HG03064 (cell line): ENCODE measurements around the gene POMT1.
"Not testable (repeated sequence)": the region's sequence is repeated elsewhere in the genome, so short reads cannot be mapped to it uniquely, and the experiment has no call there.

Experiments used
- ATAC-seq: cut with Tn5 transposase; IDR thresholded peaks from one replicate; pipeline ENCODE4 v1.9.1; 2021; ENCODE audit warnings: low read depth; ENCODE audit not compliant: unreplicated experiment

POMT1 gene

DNA sequence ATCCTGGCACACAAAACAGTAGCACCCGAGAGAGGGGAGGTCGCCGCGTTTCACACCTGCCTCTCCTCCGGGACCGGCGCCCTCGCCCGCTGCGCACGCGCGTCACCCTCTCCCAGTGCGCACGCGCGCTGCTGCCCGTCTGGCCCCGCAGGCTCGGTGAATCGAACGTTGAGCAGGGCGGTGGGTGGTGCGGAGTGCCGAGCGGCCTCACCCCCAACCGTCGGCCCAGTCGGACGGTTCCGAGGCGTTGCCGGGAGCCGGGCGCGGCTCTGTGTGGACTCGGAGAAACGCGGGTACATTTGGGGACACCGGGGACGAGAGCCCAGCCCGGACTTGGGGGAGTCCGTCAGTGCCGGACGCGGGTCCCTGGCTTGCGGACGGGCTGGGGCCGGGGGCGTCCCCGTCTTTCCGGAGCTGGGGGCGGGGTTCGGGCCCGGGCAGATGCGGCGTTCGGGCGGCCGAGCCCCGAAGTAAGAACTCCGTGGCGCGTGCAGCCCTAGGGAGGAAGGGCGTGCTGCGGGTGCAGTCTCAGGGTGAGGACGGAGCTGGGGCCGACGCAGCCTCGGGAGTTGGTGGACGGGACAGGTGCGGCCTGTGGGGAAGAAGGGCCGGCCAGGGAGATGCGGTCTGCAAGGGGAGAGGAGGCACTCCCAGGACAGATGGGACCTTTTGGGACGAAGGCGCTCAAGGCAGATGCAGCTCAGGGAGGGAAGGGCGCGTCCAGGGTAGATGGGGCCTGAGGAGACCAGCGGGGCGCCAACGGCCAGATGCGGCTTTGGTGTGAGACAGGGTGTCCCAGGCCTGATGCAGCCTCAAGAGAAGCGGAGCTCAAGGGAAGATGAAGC lies at the start of gene POMT1:
Gene POMT1 (plus strand): TSS at position 138 of the 845 bp plus-strand sequence. CDS start 1,301 bp downstream, outside the sequence.
- ATAC-seq: peak; percentile 69

GRCh38 chr9:131454028-131454427 lies 48.7 kb upstream of the POMT1 start:
- ATAC-seq: no peak

- not testable (repeated sequence) for ATAC-seq
These were observed 47.1 kb upstream of the POMT1 start for GRCh38 chr9:131455655-131456054.

DNA sequence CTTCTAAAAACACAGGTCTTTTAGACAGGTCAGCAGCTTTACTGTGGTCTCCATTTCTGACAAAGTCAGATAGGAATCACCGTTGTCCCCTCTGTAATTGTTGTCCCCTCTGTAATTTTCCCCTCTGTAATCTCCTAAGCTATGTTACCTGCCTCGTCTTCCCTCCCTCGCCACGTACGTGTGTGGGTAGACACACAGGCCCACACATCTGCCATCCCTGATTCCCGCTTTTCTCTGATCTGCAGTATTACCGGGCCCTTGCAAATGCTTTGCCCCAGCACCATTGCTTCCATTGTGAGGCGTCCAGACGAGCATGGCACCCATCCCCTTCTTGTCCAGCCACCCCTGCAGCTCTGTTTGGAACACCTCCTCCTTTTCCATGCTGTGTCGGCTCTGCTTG lies 45.0 kb upstream of the POMT1 start:
- no peak for ATAC-seq

DNA sequence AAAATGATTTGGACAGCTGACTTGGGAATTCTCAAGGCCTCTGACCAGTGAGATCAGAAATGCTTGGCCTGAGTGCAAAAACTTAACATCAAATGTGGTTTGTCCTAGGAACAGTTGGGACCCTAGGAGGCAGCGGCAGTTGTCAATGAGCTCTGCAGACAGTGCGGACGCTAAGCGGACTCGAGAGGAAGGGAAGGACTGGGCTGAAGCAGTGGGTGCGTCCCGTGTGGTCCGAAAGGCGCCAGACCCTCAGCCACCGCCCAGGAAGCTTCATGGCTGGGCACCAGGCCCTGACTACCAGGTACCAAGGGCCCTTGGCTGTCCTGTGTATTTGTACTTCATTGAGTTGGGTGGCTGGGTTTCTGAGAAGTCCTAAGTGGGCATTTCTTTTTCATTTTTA lies 43.7 kb upstream of the POMT1 start:
- ATAC-seq: no peak

- no peak for ATAC-seq
These were observed 41.6 kb upstream of the POMT1 start for GRCh38 chr9:131461166-131461565.

GRCh38 chr9:131464354-131465000 lies 38.2 kb upstream of the POMT1 start:
- ATAC-seq: no peak

GRCh38 chr9:131465401-131465800 lies 37.3 kb upstream of the POMT1 start:
- ATAC-seq: no peak

DNA sequence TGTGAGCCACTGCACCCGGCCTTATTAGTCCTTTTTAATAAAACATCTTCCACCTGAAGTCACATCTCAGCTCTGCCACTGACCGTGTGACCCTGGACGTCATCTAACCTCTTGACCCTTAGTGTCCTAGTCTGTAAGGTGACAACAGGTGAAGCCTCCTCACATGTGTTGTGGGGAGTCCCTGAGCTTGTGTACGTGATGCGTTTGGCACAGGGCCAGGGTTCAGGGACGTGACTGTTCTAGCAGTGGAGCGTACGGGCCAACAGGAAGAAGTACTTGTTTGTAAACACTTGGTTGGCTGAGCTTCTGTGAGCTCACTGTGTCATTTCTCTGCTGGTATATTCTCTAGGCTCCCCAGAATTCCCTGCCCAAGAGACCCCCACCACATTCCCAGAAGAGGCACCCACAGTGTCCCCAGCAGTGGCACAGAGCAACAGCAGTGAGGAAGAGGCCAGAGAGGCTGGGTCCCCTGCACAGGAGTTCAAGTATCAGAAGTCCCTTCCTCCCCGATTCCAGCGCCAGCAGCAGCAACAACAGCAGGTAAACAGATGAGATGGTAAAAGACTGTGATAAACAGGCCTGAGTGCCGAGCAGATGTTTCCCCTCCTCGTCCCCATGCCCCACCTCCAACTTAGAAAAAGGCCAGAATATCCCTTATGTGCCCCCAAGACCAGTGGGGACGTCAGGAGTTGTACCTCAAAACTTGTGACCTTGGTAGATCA lies 35.3 kb upstream of the POMT1 start:
- ATAC-seq: no peak

DNA sequence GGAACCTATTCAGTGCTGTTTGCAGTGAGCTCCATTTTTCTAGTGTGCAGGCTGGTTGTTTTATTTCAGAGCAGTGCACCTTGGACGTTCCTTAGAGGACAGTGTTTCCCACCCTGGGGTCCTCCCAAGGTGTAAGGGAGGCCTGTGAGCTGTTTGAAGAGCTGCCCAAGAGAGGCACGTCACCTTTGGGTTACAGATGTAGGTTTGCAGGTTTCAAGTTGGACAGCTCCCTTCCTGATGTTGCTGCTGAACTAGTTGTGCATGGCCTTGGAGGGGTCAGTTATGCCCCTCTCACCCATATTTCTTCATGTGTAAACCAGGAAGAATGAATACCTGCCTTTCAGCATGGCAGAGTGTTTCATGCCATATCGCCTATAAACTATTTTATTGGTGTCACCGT lies 34.7 kb upstream of the POMT1 start:
- no peak for ATAC-seq

DNA sequence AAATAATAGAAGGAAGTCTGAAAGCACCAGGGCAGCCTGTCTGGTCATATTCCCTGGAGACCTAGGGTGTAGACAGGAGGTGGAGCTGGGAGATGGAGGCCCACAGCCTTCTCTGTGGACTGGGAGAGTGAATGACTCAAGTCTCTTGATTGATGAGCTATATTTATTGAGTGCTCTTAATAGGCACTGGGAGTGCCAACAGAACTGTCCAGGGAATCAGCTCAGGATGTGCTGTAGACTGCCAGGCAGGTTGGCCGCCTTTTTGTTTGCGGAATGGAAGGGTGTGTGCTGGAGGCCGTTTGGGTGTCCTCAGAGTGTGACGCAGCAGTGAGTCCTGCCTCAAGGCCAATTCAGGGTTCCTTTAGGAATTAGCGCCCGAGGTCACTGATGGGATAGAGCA lies 33.4 kb upstream of the POMT1 start:
- no peak for ATAC-seq

GRCh38 chr9:131469951-131470350 lies 32.8 kb upstream of the POMT1 start:
- ATAC-seq: no peak

DNA sequence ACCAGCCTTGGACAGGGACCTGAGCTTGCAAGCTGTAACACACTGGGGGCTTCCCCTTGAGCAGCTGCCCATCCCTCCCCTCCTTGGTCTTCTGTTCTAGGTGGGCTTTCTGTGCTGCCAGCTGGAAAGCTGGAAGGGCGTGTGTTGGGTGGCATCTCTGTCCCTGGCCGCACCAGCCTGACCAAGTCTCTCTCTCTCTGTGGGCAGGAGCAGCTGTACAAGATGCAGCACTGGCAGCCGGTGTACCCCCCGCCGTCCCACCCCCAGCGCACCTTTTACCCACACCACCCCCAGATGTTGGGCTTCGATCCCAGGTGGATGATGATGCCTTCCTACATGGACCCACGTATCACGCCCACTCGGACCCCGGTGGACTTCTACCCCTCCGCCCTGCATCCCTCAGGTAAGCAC lies 32.1 kb upstream of the POMT1 start:
- no peak for ATAC-seq

- ATAC-seq: not testable (repeated sequence)
These were observed 30.6 kb upstream of the POMT1 start for GRCh38 chr9:131472085-131472484.

- no peak for ATAC-seq
These were observed 29.4 kb upstream of the POMT1 start for GRCh38 chr9:131473198-131473885.

GRCh38 chr9:131473891-131474290 lies 28.8 kb upstream of the POMT1 start:
- no peak for ATAC-seq

DNA sequence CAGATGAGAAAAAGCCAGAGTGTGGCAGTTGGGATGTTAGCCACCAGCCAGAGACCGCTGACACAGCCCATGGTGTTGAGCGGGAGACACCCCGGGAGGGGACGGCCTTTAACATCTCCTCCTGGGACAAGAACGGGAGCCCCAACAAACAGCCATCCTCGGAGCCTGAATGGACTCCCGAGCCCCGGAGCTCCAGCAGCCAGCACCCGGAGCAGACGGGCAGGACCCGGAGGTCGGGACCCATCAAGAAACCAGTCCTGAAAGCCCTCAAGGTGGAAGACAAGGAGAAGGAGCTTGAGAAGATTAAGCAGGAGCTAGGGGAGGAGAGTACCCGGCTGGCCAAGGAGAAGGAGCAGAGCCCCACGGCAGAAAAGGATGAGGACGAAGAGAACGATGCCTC lies 28.0 kb upstream of the POMT1 start:
- no peak for ATAC-seq

- ATAC-seq: no peak
These were observed 27.4 kb upstream of the POMT1 start for GRCh38 chr9:131475111-131475955.

DNA sequence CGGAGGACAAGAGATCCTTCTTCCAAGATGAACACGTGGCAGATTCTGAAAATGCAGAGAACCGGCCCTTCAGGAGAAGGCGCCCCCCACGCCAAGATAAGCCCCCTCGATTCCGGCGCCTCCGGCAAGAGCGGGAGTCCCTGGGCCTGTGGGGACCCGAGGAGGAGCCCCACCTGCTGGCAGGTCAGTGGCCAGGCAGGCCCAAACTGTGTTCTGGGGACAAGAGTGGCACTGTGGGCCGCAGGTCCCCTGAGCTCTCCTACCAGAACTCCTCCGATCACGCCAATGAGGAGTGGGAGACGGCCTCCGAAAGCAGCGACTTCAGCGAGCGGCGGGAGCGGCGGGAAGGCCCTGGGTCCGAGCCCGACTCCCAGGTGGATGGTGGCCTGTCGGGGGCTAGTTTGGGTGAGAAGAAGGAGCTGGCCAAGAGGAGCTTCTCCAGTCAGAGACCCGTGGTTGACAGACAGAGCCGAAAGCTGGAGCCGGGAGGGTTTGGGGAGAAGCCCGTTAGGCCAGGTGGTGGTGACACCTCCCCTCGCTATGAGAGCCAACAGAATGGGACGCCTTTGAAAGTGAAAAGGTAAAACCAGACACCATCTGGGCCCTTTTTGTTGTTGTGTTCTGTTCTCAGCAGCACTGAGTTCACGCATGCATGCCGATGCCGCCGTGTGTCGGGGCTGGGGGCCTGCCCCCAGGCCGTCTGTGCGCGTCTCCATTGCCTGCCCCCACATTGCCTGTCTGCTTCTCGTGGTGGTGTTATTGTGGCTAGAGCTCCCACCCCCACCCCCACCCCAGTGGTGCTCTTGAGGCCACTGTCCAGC lies 26.6 kb upstream of the POMT1 start:
- ATAC-seq: no peak
